Activated gamma-delta T cell treated with anti-CD3 and anti-CD28 coated beads, Interleukin-2, amount 50 U/mL, for 16 hours (primary cell): ENCODE results near the gene NBEAL2.

Experiments
- DNase-seq: peaks from one replicate; pipeline ENCODE4 v3.0.0-alpha.2; 2020; ENCODE audit warnings: low read depth

Gene NBEAL2

DNA sequence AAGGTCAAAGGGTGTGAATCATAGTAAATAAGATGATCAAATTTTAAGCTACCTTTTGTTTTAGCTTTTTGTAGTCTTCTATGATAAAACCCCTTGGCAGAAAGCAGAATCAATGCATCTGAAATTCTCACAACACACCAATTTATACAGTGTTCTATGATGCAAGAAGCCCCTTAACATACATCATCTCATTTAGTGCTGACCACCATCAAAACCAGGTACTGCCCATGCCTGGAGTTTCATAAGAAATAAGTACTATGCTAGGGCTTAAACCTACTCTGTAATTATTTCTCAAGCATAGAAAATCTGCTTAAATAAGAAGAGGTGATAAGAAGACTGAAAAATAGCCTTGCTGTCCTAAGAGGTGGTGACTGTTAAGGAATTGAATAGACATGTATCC, 67.6 kb downstream of the NBEAL2 start:
- DNase-seq, result no peak

DNA sequence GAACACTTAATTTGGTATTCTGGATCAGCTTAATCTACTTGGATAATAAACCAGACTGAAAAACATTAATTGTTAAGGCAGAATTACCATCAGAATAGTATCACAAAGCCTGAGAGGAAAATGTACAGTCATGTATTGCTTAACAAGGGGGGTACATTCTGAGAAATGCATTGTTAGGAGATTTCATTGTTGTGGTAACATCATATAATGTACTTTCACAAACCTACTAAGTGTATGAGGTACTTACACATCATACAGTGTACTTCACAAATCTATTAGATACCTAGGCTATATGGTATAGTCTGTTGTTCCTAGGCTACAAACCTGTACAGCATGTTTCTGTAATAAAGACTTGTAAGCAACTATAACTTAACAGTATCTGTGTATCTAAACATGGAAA, 68.2 kb downstream of the NBEAL2 start:
- no peak for DNase-seq

DNA sequence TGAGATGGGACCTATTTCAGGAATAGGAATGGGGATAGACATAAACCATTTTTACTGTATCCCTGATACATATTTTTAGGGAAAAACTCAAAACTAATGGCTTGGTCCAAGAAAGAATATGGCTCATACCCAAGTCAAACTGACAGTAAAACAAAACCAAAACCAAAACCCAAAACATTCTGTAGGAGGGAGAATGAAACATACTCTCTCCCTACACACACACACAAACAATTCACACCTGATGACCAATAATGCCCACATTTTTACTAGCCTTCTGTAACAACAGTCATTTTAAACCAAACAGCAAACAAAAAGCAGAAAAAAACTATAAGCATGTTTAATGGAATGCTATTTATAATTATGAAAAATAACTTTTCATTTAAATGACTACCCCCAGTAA, 74.9 kb downstream of the NBEAL2 start:
- DNase-seq, result no peak

DNA sequence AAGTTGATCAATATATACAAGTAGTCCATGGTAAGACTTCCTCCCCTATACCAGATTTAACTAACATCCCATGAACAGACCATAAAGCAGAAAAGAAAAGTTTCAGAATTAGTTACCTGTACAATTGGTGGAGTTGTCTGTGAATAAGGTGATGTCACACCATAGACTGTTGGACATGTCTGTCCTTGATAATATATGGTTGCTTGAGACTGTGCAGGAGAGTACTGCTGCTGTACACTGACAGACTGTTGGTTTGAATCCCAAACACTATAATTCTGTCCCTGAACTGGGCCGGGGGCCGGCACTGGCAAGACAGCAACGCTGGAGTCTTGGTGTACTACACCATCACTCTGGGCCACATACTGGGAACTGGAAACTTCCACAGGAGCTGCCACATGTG, 77.2 kb downstream of the NBEAL2 start:
- no peak for DNase-seq

DNA sequence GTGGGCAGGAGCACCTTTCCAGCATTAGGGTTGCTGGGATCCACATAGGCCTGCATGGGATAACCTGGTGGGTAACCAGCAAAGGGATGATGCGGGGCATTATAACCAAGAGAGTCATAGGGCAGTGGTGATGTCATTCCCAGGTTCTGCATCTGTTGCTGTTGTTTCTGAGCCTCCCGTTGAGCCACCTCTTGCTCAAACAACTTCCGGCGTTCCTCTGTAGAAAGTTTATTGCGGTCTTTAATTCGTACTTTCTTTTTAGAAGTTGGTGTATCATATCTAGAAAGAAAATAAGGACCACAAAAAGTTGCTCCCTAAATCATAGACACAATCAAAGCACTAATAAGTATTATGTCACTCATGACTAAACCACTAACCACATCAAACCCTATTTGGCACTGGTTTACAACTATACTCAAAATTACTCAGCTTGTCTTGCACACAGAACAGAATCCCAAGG, 77.8 kb downstream of the NBEAL2 start:
- peak; percentile 39 for DNase-seq
